GM19467 (cell line): ENCODE results near the gene FTH1.

Experiments
- ATAC-seq: cut with Tn5 transposase; IDR thresholded peaks from one replicate; pipeline ENCODE4 v1.9.1; 2021; ENCODE audit warnings: mild to moderate bottlenecking, moderate library complexity; ENCODE audit not compliant: unreplicated experiment

Gene FTH1

GRCh38 chr11:61917334-61918109 lies 49.9 kb downstream of the FTH1 start, which contains the start of gene RAB3IL1:
Gene RAB3IL1 (minus strand): TSS chr11:61917566. CDS start chr11:61917367, 199 bp downstream.
- ATAC-seq = no peak

- ATAC-seq = no peak
These were observed 50.6 kb downstream of the FTH1 start for GRCh38 chr11:61916737-61917333.

DNA sequence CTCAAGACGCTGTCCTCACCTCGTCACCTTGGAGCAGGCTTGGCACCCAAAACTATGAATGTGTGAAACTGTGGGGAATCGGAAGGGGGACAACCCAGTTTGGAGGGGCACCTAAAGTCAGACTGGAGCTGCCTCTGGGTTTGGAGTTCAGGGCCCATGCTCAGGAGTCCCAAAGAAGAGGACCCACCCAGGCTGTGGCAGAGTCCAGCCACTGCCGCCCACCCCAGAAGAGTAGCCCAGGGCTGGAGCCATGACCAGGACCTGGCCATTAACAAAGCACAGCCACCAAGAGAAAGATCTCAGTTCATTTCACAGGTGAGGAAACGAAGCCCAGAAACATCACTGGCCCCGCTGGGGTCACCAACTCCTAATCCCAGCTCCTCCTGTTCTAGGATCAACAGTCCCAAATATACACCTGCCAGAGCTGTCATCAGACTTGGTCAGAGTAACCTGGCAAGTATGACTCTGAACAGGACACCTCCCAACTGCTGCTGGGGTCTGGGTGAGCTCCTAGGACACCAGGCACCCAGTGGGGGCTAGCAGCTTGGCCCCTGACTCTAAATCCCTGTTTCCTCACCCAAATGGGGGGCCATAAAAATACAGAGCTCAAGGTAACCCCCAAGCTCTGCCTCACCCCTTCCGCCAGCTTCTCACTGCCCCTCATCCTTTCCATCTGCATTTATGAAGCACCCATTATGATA lies 52.8 kb downstream of the FTH1 start:
- ATAC-seq = no peak
